ENCODE results near the gene SPOCK2. TPM values are rescaled to one million over a fixed set of nuclear protein-coding genes. Genes with fewer than 3 reads are reported as not detected.

Gene SPOCK2
- total RNA-seq, 1 experiment from 2014 or later, result 1.8 TPM

GRCh38 chr10:72061930-72062329, 26.4 kb downstream of the SPOCK2 start:
- no peak overlapping the region for H3T11ph ChIP-seq (ENCODE audit: low read length)
- no peak overlapping the region for H3K18ac ChIP-seq (ENCODE audit: insufficient read length, low read depth, low read length)
- H2BK12ac ChIP-seq (ENCODE audit: insufficient read length, low read depth, low read length), result no peak overlapping the region
- H3K27me3 Mint-ChIP-seq (ENCODE audit: low read depth), result peaks cover 5% of the 10 kb centered on the region
- H4K5ac ChIP-seq (ENCODE audit: insufficient read length, low read depth, low read length), result no peak overlapping the region
- H3K79me2 ChIP-seq (ENCODE audit: insufficient read depth, low read length), result no peaks in the 10 kb centered on the region
- H3K27me3 ChIP-seq (ENCODE audit: insufficient read depth, low read length), result no peaks in the 10 kb centered on the region
- no peak overlapping the region for H3K4ac ChIP-seq (ENCODE audit: low read depth, low read length)
- H3K9me3 ChIP-seq (ENCODE audit: control insufficient read depth, low read depth, low read length), result no peaks in the 10 kb centered on the region
- WGBS (ENCODE audit: extremely low coverage, insufficient read length, low lambda C conversion rate), result no CpG with 5 or more reads among the region's 9 CpGs
- no peak overlapping the region for H3K9ac ChIP-seq (ENCODE audit: extremely low read depth, insufficient read length, low read length)
- DNase-seq, result no peak
- no peak overlapping the region for H2BK5ac ChIP-seq (ENCODE audit: insufficient read length, low read length)
- H3K27ac ChIP-seq (ENCODE audit: insufficient read length, low read depth, low read length), result no peak overlapping the region
- H3K56ac ChIP-seq (ENCODE audit: insufficient read length, low read depth, low read length), result no peak overlapping the region
- H3K4me2 ChIP-seq (ENCODE audit: insufficient read depth, insufficient read length, low read length), result no peak overlapping the region
- peaks cover 19 to 31% of the 10 kb centered on the region in 2 experiments for H3K4me1 Mint-ChIP-seq
- no peak overlapping the region; the same call in 1 of the 2 replicates for H3K14ac ChIP-seq (ENCODE audit: insufficient read depth, low read length)
- no peaks in the 10 kb centered on the region for H3K36me3 Mint-ChIP-seq (ENCODE audit: insufficient read depth in 1 of 3, low read depth in 3 of 3)
- H2AK5ac ChIP-seq (ENCODE audit: insufficient read length, low read length), result no peak overlapping the region
- no peaks in the 10 kb centered on the region for H3K4me1 ChIP-seq (ENCODE audit: insufficient read depth, low read length)
- no peaks in the 10 kb centered on the region for H3K79me1 ChIP-seq (ENCODE audit: insufficient read depth, low read depth, low read length, poor library complexity, severe bottlenecking)
- no peak overlapping the region for H3K27ac Mint-ChIP-seq
- H3K4me3 Mint-ChIP-seq, result no peak overlapping the region
- no peaks in the 10 kb centered on the region for H4K20me1 ChIP-seq (ENCODE audit: control insufficient read depth, insufficient read depth, insufficient read length)
- no peaks in the 10 kb centered on the region for H3K23me2 ChIP-seq (ENCODE audit: insufficient read length, low read depth, low read length, poor library complexity, severe bottlenecking)
- no peak overlapping the region for H2BK120ac ChIP-seq (ENCODE audit: low read depth, low read length, poor library complexity, severe bottlenecking)
- no peaks in the 10 kb centered on the region for H3K9me3 Mint-ChIP-seq
- no peak overlapping the region for H4K8ac ChIP-seq (replicated peaks; ENCODE audit: insufficient read length, low read depth, low read length)
- no peak overlapping the region for H2AFZ ChIP-seq (ENCODE audit: low read length)
- H2BK20ac ChIP-seq (ENCODE audit: low read depth, low read length, poor library complexity, severe bottlenecking), result no peak overlapping the region
- TF ChIP-seq CTCF (conservative IDR thresholded peaks at IDR 0.05), result no peak
- no peak overlapping the region for H2BK15ac ChIP-seq (ENCODE audit: low read depth, low read length)
- H3K23ac ChIP-seq (ENCODE audit: insufficient read length, low read depth, low read length), result no peak overlapping the region
- H4K91ac ChIP-seq (ENCODE audit: insufficient read length, low read depth, low read length), result no peak overlapping the region
